GM12873 (cell line): Measurements from ENCODE around the gene SURF2.

Source experiments
- CTCF ChIP-seq: IDR thresholded peaks from 2 replicates; pipeline ENCODE4 v1.5.1; 2012; ENCODE audit warnings: low read depth, mild to moderate bottlenecking, moderate library complexity, low read length, control low read depth; ENCODE audit not compliant: insufficient read depth; ENCODE audit errors: missing control alignments

Gene SURF2

GRCh38 chr9:133368249-133368881, 12.0 kb downstream of the SURF2 start:
- no peak for TF ChIP-seq CTCF

GRCh38 chr9:133369422-133369821, 13.1 kb downstream of the SURF2 start:
- TF ChIP-seq CTCF: no peak

- TF ChIP-seq CTCF: no peak
Observed at GRCh38 chr9:133369933-133370332, 13.6 kb downstream of the SURF2 start.

GRCh38 chr9:133370685-133371084, 14.3 kb downstream of the SURF2 start:
- TF ChIP-seq CTCF: no peak

GRCh38 chr9:133371261-133371711, 14.9 kb downstream of the SURF2 start:
- no peak for TF ChIP-seq CTCF

GRCh38 chr9:133372144-133372543, 15.8 kb downstream of the SURF2 start:
- TF ChIP-seq CTCF: no peak

- TF ChIP-seq CTCF: no peak
Observed at GRCh38 chr9:133374612-133375115, 18.3 kb downstream of the SURF2 start.
